ENCODE data around the gene ZNRF1.
A peak's percentile ranks its signal among the peaks of the same experiment; 100 is the strongest.

ZNRF1 gene

GRCh38 chr16:75093598-75094540, 95.0 kb downstream of the ZNRF1 start:
- DNase-seq (ENCODE audit: insufficient read length, low spot score) (no peak), FAIRE-seq (no peak)
- TF ChIP-seq, protein P1, sequence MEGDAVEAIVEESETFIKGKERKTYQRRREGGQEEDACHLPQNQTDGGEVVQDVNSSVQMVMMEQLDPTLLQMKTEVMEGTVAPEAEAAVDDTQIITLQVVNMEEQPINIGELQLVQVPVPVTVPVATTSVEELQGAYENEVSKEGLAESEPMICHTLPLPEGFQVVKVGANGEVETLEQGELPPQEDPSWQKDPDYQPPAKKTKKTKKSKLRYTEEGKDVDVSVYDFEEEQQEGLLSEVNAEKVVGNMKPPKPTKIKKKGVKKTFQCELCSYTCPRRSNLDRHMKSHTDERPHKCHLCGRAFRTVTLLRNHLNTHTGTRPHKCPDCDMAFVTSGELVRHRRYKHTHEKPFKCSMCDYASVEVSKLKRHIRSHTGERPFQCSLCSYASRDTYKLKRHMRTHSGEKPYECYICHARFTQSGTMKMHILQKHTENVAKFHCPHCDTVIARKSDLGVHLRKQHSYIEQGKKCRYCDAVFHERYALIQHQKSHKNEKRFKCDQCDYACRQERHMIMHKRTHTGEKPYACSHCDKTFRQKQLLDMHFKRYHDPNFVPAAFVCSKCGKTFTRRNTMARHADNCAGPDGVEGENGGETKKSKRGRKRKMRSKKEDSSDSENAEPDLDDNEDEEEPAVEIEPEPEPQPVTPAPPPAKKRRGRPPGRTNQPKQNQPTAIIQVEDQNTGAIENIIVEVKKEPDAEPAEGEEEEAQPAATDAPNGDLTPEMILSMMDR (IDR thresholded peaks at IDR 0.05; ENCODE audit: insufficient read depth, missing control alignments) = no peak

DNA sequence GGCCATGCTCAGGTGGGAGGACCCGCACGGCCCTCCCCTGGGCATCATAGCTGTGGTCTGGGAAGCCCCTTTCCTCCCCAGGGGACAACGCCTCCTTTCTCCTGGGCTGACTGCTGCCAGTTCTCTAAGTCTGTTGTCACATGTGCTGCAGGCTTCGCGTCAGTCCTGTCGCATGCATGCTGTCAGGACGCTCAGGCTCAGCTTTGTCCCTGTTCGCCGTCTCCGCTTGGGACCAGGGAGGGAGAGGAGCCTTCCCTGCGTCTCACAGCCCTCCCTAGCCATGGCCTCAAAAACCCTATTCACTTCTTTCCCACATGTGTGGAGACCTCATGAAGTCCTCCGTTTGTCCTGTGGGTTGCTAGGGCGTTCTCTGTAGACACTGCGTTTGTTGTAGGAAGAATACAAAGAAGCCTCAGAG, 96.4 kb downstream of the ZNRF1 start:
- TF ChIP-seq, protein P1 (IDR thresholded peaks at IDR 0.05; ENCODE audit: insufficient read depth, missing control alignments) = no peak
- DNase-seq (ENCODE audit: insufficient read length, low spot score) (no peak), FAIRE-seq (no peak)

DNA sequence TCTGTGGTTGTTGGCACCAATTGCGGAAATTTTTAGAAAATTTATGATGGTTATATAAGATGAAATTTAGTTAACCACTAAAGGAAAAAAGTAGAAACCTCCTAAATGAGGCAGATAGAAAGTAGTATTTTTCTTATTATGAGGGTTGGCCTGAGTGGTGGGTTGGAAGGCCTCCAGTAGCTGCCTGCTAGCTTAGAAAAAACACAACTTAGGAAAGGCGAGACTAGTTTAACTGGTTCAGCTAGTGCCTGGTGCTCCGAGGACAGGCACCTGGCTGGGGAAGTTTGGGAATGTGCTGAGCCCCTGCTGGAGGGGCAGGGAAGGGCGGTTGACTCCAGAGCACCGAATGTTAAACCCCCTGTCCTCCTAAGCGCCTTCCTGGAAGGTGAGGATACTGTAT, 97.8 kb downstream of the ZNRF1 start:
- TF ChIP-seq, protein P1 (IDR thresholded peaks at IDR 0.05; ENCODE audit: insufficient read depth, missing control alignments) = no peak
- no peak for DNase-seq (ENCODE audit: insufficient read length, low spot score)
- FAIRE-seq = no peak

DNA sequence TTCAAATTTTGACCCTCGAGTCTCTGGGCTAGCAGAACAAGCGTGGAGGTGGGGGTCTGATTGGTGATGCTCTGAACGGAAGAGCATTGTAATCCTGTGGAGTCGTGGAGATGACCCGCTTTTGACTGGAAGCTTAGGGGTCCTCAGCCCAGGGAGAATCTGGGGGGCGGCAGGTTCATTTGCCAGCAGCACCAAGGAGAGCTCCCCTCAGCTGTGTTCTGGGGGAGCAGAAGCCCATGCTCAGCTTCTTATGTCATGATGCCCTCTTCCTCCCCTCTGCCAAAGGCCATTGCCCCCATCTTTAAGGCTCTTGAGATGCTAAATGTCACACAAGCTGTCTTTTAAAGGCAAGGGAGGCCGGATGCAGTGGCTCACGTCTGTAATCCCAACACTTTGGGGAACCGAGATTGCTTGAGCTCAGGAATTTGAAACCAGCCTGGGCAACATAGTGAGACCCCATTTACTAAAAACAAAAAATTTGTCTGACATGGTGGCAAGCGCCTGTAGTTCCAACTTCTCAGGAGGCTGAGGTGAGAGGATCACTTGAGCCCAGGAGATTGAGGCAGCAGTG, 98.5 kb downstream of the ZNRF1 start:
- FAIRE-seq (no peak), DNase-seq (ENCODE audit: insufficient read length, low spot score) (no peak)
- TF ChIP-seq, protein P1 (IDR thresholded peaks at IDR 0.05; ENCODE audit: insufficient read depth, missing control alignments) = no peak

- FAIRE-seq = no peak
- TF ChIP-seq, protein P1 (IDR thresholded peaks at IDR 0.05; ENCODE audit: insufficient read depth, missing control alignments) = no peak
- DNase-seq (ENCODE audit: insufficient read length, low spot score) = no peak
Observed at GRCh38 chr16:75097941-75098901, 99.4 kb downstream of the ZNRF1 start.

- DNase-seq (ENCODE audit: insufficient read length, low spot score) = peak; percentile 42
- no peak for FAIRE-seq
- TF ChIP-seq, protein P1 (IDR thresholded peaks at IDR 0.05; ENCODE audit: insufficient read depth, missing control alignments) = no peak
Observed at GRCh38 chr16:75099075-75099667, 100.3 kb downstream of the ZNRF1 start.
